ENCODE results near the gene TMEM196.

DNA sequence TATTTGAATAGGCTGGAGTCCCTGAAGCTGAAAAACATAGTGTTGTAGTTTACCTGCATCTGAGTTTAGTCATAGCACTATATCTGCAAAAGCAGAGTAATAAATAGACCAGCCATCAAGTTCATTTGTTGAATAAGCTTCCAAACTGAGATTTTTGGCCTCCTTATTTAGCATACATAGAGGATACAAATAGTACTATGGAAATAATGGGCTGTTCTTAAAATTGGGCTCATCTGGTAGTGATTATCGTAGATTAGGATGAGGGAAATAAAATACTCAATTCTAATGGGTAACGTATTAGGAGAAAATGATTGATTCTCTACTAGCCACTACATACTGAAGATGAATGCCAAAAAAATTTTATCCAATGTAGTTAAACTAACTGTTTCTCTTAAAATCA lies 41.4 kb upstream of the TMEM196 start:
- no peak for TF ChIP-seq POLR2AphosphoS5 (IDR thresholded peaks at IDR 0.05; ENCODE audit: low read depth, low read length)
- TF ChIP-seq, protein P1, sequence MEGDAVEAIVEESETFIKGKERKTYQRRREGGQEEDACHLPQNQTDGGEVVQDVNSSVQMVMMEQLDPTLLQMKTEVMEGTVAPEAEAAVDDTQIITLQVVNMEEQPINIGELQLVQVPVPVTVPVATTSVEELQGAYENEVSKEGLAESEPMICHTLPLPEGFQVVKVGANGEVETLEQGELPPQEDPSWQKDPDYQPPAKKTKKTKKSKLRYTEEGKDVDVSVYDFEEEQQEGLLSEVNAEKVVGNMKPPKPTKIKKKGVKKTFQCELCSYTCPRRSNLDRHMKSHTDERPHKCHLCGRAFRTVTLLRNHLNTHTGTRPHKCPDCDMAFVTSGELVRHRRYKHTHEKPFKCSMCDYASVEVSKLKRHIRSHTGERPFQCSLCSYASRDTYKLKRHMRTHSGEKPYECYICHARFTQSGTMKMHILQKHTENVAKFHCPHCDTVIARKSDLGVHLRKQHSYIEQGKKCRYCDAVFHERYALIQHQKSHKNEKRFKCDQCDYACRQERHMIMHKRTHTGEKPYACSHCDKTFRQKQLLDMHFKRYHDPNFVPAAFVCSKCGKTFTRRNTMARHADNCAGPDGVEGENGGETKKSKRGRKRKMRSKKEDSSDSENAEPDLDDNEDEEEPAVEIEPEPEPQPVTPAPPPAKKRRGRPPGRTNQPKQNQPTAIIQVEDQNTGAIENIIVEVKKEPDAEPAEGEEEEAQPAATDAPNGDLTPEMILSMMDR (IDR thresholded peaks at IDR 0.05) = no peak
